ENCODE measurements around the gene PLCB1. TPM values are rescaled to one million over a fixed set of nuclear protein-coding genes. Genes with fewer than 3 reads are reported as not detected.

Gene PLCB1
- total and polyA plus RNA-seq, 2 donors (not counting 1 experiment from before 2014, with no cell fraction given), result 13.4 to 23.3 TPM

GRCh38 chr20:8862092-8862491, 730.0 kb downstream of the PLCB1 start:
- Histone ChIP-seq H3K4me1 (ENCODE audit: control insufficient read depth, extremely low read depth, insufficient read depth, low read length) (peaks cover 6% of the 10 kb centered on the region), H3K27me3 (ENCODE audit: control insufficient read depth, insufficient read depth, low read length) (no peaks in the 10 kb centered on the region), H4K20me1 (ENCODE audit: control insufficient read depth, extremely low read depth, insufficient read depth, low read length) (no peaks in the 10 kb centered on the region), H3K9ac (ENCODE audit: insufficient read depth, low read length) (no peak overlapping the region), H3K4me2 (ENCODE audit: extremely low read depth, insufficient read depth, low read length) (no peak overlapping the region), H3K79me2 (ENCODE audit: control insufficient read depth, insufficient read depth, low read length) (no peaks in the 10 kb centered on the region), H3K9me3 (ENCODE audit: control insufficient read depth, insufficient read depth, low read depth, low read length) (no peaks in the 10 kb centered on the region), H3K27ac (ENCODE audit: insufficient read depth, low read length) (no peak overlapping the region), H3K36me3 (ENCODE audit: control insufficient read depth, insufficient read depth, low read length) (no peaks in the 10 kb centered on the region), H3K4me3 (replicated peaks in 1 of 4; ENCODE audit: control extremely low read depth in 1 of 4, insufficient read depth in 1 of 4, low read depth in 3 of 4, low read length in 4 of 4) (no peak overlapping the region), H2AFZ (ENCODE audit: low read length) (no peak overlapping the region)
- TF ChIP-seq CTCF (conservative IDR thresholded peaks at IDR 0.05 in 1 of 2, IDR thresholded peaks at IDR 0.05 in 1 of 2; ENCODE audit: low read depth in 1 of 2, low read length in 2 of 2), result no peak
- no peak for TF ChIP-seq EZH2 (IDR thresholded peaks at IDR 0.05; ENCODE audit: low read length, missing control alignments)
- DNase-seq (ENCODE audit: low read depth in 2 of 2), result no peak

GRCh38 chr20:8865636-8866035, 733.6 kb downstream of the PLCB1 start:
- Histone ChIP-seq H3K9me3 (ENCODE audit: control insufficient read depth, insufficient read depth, low read depth, low read length) (no peaks in the 10 kb centered on the region), H3K27me3 (ENCODE audit: control insufficient read depth, insufficient read depth, low read length) (no peaks in the 10 kb centered on the region), H3K9ac (ENCODE audit: insufficient read depth, low read length) (no peak overlapping the region), H3K36me3 (ENCODE audit: control insufficient read depth, insufficient read depth, low read length) (no peaks in the 10 kb centered on the region), H3K27ac (ENCODE audit: insufficient read depth, low read length) (no peak overlapping the region), H3K79me2 (ENCODE audit: control insufficient read depth, insufficient read depth, low read length) (no peaks in the 10 kb centered on the region), H2AFZ (ENCODE audit: low read length) (no peak overlapping the region), H4K20me1 (ENCODE audit: control insufficient read depth, extremely low read depth, insufficient read depth, low read length) (no peaks in the 10 kb centered on the region), H3K4me3 (replicated peaks in 1 of 4; ENCODE audit: control extremely low read depth in 1 of 4, insufficient read depth in 1 of 4, low read depth in 3 of 4, low read length in 4 of 4) (no peak overlapping the region), H3K4me2 (ENCODE audit: extremely low read depth, insufficient read depth, low read length) (no peak overlapping the region), H3K4me1 (ENCODE audit: control insufficient read depth, extremely low read depth, insufficient read depth, low read length) (no peaks in the 10 kb centered on the region)
- no peak for DNase-seq (ENCODE audit: low read depth in 2 of 2)
- TF ChIP-seq EZH2 (IDR thresholded peaks at IDR 0.05; ENCODE audit: low read length, missing control alignments) (no peak), CTCF (conservative IDR thresholded peaks at IDR 0.05 in 1 of 2, IDR thresholded peaks at IDR 0.05 in 1 of 2; ENCODE audit: low read depth in 1 of 2, low read length in 2 of 2) (no peak)

- Histone ChIP-seq H3K36me3 (ENCODE audit: control insufficient read depth, insufficient read depth, low read length) (no peaks in the 10 kb centered on the region), H2AFZ (ENCODE audit: low read length) (no peak overlapping the region), H3K27ac (ENCODE audit: insufficient read depth, low read length) (no peak overlapping the region), H3K27me3 (ENCODE audit: control insufficient read depth, insufficient read depth, low read length) (no peaks in the 10 kb centered on the region), H3K9me3 (ENCODE audit: control insufficient read depth, insufficient read depth, low read depth, low read length) (no peaks in the 10 kb centered on the region), H3K4me2 (ENCODE audit: extremely low read depth, insufficient read depth, low read length) (no peak overlapping the region), H3K4me3 (replicated peaks in 1 of 4; ENCODE audit: control extremely low read depth in 1 of 4, insufficient read depth in 1 of 4, low read depth in 3 of 4, low read length in 4 of 4) (no peak overlapping the region), H4K20me1 (ENCODE audit: control insufficient read depth, extremely low read depth, insufficient read depth, low read length) (no peaks in the 10 kb centered on the region), H3K9ac (ENCODE audit: insufficient read depth, low read length) (no peak overlapping the region), H3K4me1 (ENCODE audit: control insufficient read depth, extremely low read depth, insufficient read depth, low read length) (no peaks in the 10 kb centered on the region), H3K79me2 (ENCODE audit: control insufficient read depth, insufficient read depth, low read length) (no peaks in the 10 kb centered on the region)
- DNase-seq (ENCODE audit: low read depth in 2 of 2), result no peak
- no peak for TF ChIP-seq EZH2 (IDR thresholded peaks at IDR 0.05; ENCODE audit: low read length, missing control alignments)
- TF ChIP-seq CTCF (conservative IDR thresholded peaks at IDR 0.05 in 1 of 2, IDR thresholded peaks at IDR 0.05 in 1 of 2; ENCODE audit: low read depth in 1 of 2, low read length in 2 of 2), result no peak
Measured at GRCh38 chr20:8867038-8867740, 735.1 kb downstream of the PLCB1 start.
